ENCODE data around the gene FOXB2.

GRCh38 chr9:77013932-77014596 is 5.4 kb upstream of the FOXB2 start:
- TF ChIP-seq CTCF (IDR thresholded peaks at IDR 0.05) (no peak), POLR2AphosphoS5 (IDR thresholded peaks at IDR 0.05) (no peak), POLR2A (IDR thresholded peaks at IDR 0.05) (no peak)
